Peyer's patch (tissue), 4 donors: Measurements from ENCODE around the gene AOAH.

Experiments used
- POLR2A ChIP-seq, 2 donors: fragments of 450-650 bp; IDR thresholded peaks; one replicate each; pipeline ENCODE4 v1.5.1; 2017; ENCODE audit warnings: antibody characterized with exemption in 2 of 2, mild to moderate bottlenecking in 2 of 2, moderate library complexity in 2 of 2
- TF ChIP-seq, protein P1 (sequence below), 6 experiments: fragments of 450-650 bp in 4 of 6; fragments of 200-600 bp in 2 of 6; sonication (generic) in 1 of 6; IDR thresholded peaks; one replicate each; pipeline ENCODE4 v1.5.1; 2017 to 2019; ENCODE audit warnings: antibody characterized with exemption in 6 of 6, mild to moderate bottlenecking in 3 of 6, moderate library complexity in 1 of 6

DNA sequence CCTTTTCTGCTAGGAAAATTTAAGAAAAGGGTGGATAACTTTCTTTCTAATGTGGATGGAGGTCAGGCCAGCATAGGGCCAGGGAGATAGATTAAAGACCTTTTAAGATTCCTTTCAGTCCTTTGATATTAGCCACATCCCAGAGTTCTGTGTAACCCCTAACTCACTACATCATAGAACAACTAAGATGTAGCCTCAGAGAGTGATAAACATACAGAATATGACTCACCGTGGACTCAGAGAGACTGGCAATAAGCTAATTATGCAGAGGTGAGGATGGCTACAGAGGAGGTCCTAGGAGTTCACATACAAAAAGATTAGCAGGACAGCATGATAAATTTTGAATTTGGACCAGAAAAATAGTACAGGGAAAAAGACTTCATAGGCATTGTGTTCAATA lies 141.0 kb downstream of the AOAH start:
- TF ChIP-seq, protein P1, sequence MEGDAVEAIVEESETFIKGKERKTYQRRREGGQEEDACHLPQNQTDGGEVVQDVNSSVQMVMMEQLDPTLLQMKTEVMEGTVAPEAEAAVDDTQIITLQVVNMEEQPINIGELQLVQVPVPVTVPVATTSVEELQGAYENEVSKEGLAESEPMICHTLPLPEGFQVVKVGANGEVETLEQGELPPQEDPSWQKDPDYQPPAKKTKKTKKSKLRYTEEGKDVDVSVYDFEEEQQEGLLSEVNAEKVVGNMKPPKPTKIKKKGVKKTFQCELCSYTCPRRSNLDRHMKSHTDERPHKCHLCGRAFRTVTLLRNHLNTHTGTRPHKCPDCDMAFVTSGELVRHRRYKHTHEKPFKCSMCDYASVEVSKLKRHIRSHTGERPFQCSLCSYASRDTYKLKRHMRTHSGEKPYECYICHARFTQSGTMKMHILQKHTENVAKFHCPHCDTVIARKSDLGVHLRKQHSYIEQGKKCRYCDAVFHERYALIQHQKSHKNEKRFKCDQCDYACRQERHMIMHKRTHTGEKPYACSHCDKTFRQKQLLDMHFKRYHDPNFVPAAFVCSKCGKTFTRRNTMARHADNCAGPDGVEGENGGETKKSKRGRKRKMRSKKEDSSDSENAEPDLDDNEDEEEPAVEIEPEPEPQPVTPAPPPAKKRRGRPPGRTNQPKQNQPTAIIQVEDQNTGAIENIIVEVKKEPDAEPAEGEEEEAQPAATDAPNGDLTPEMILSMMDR (IDR thresholded peaks at IDR 0.05) = no peak
- TF ChIP-seq POLR2A (IDR thresholded peaks at IDR 0.05) = no peak
